LNCaP clone FGC (cell line): ENCODE data around the gene GP1BA.
"Not testable (repeated sequence)": the region's sequence is repeated elsewhere in the genome, so short reads cannot be mapped to it uniquely, and the experiment has no call there.

Source experiments
- DNase-seq: peaks from one replicate; pipeline ENCODE4 v3.0.0-alpha.2; 2011; ENCODE audit warnings: low read depth
- H3K4me3 ChIP-seq: 2 replicates; pipeline ENCODE4 v1.5.1; 2011; ENCODE audit warnings: mild to moderate bottlenecking, low read depth, low read length, control low read depth
- TF ChIP-seq, protein P1 (sequence below): IDR thresholded peaks from 2 replicates; pipeline ENCODE4 v1.5.1; 2012; ENCODE audit warnings: mild to moderate bottlenecking; ENCODE audit not compliant: control insufficient read depth, insufficient read depth; ENCODE audit errors: extremely low read depth

The GP1BA gene

GRCh38 chr17:4919511-4920047 lies 12.5 kb upstream of the GP1BA start:
- no peak overlapping the region for H3K4me3 ChIP-seq
- DNase-seq = no peak
- TF ChIP-seq, protein P1, sequence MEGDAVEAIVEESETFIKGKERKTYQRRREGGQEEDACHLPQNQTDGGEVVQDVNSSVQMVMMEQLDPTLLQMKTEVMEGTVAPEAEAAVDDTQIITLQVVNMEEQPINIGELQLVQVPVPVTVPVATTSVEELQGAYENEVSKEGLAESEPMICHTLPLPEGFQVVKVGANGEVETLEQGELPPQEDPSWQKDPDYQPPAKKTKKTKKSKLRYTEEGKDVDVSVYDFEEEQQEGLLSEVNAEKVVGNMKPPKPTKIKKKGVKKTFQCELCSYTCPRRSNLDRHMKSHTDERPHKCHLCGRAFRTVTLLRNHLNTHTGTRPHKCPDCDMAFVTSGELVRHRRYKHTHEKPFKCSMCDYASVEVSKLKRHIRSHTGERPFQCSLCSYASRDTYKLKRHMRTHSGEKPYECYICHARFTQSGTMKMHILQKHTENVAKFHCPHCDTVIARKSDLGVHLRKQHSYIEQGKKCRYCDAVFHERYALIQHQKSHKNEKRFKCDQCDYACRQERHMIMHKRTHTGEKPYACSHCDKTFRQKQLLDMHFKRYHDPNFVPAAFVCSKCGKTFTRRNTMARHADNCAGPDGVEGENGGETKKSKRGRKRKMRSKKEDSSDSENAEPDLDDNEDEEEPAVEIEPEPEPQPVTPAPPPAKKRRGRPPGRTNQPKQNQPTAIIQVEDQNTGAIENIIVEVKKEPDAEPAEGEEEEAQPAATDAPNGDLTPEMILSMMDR = no peak

GRCh38 chr17:4920351-4921048 lies 11.6 kb upstream of the GP1BA start:
- TF ChIP-seq, protein P1 = no peak
- no peak overlapping the region for H3K4me3 ChIP-seq
- no peak for DNase-seq

DNA sequence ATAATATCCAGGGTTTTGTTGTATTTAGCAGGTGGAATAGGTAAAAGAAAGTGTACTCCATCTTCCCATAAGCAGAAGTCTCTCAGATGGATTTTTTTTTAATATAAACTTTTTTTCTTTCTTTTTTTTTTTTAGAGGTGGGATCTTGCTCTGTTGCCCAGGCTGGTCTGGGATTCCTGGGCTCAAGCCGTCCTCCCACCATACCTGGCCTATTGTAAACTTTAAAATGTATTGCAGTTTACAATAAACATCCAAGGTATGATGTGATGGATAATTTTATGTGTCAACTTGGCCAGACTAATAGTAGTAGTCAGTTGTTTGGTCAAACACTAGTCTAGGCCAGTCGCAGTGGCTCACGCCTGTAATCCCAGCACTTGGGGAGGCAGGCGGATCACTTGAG lies 10.8 kb upstream of the GP1BA start:
- no peak overlapping the region for H3K4me3 ChIP-seq
- DNase-seq = no peak
- TF ChIP-seq, protein P1 = no peak

GRCh38 chr17:4926577-4927335 lies 5.3 kb upstream of the GP1BA start:
- DNase-seq, H3K4me3 ChIP-seq: not testable (repeated sequence)

DNA sequence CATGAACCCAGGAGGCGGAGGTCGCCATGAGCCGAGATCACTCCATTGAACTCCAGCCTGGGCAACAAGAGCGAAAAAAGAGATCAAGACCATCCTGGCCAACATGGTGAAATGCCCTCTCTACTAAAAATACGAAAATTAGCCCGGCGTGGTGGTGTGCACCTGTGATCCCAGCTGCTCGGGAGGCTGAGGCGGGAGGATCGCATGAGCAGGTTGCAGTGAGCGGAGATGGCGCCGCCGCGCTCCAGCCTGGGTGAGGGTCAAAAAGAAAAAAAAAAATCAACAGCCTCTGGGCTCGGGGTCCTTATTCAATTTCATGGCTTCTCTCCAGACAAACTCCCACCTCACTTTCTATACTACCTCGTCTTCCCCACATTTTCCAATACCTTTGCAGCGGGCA lies 3.2 kb upstream of the GP1BA start:
- DNase-seq = no peak
- no peak overlapping the region for H3K4me3 ChIP-seq
- TF ChIP-seq, protein P1 = no peak

DNA sequence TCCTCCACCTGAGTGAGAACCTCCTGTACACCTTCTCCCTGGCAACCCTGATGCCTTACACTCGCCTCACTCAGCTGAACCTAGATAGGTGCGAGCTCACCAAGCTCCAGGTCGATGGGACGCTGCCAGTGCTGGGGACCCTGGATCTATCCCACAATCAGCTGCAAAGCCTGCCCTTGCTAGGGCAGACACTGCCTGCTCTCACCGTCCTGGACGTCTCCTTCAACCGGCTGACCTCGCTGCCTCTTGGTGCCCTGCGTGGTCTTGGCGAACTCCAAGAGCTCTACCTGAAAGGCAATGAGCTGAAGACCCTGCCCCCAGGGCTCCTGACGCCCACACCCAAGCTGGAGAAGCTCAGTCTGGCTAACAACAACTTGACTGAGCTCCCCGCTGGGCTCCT lies 679 bp downstream of the GP1BA start:
- TF ChIP-seq, protein P1 = no peak
- H3K4me3 ChIP-seq = no peak overlapping the region
- no peak for DNase-seq

DNA sequence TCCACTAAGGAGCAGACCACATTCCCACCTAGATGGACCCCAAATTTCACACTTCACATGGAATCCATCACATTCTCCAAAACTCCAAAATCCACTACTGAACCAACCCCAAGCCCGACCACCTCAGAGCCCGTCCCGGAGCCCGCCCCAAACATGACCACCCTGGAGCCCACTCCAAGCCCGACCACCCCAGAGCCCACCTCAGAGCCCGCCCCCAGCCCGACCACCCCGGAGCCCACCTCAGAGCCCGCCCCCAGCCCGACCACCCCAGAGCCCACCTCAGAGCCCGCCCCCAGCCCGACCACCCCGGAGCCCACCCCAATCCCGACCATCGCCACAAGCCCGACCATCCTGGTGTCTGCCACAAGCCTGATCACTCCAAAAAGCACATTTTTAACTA lies 1.6 kb downstream of the GP1BA start:
- H3K4me3 ChIP-seq = no peak overlapping the region
- no peak for DNase-seq
- TF ChIP-seq, protein P1 = no peak
